Fibroblast of lung (primary cell): ENCODE data around the gene SPTBN1. TPM values are rescaled to one million over a fixed set of nuclear protein-coding genes. Genes with fewer than 3 reads are reported as not detected.

Experiments used
- DNase-seq, 2 donors: peaks; one replicate each; pipeline versions ENCODE4 v3.0.0 to v3.0.0-alpha.2; 2010; ENCODE audit warnings: low read depth in 2 of 2
- H2AFZ ChIP-seq: 2 replicates; pipeline ENCODE4 v1.5.1; 2012; ENCODE audit warnings: low read length, control low read depth, inconsistent platforms
- H3K27ac ChIP-seq: 2 replicates; pipeline ENCODE4 v1.5.1; 2011; ENCODE audit warnings: low read length, control low read depth; ENCODE audit not compliant: insufficient read depth
- H3K27me3 ChIP-seq: 2 replicates; pipeline ENCODE4 v1.5.1; 2011; ENCODE audit warnings: mild to moderate bottlenecking, low read length; ENCODE audit not compliant: control insufficient read depth, insufficient read depth
- H3K36me3 ChIP-seq: 2 replicates; pipeline ENCODE4 v1.5.1; 2011; ENCODE audit warnings: low read length; ENCODE audit not compliant: control insufficient read depth, insufficient read depth
- H3K4me1 ChIP-seq: 2 replicates; pipeline ENCODE4 v1.5.1; 2011; ENCODE audit warnings: low read length; ENCODE audit not compliant: control insufficient read depth, insufficient read depth; ENCODE audit errors: extremely low read depth
- H3K4me2 ChIP-seq: 2 replicates; pipeline ENCODE4 v1.5.1; 2011; ENCODE audit warnings: low read length, control low read depth; ENCODE audit not compliant: insufficient read depth; ENCODE audit errors: extremely low read depth
- H3K4me3 ChIP-seq, 4 experiments: fragments of 200-600 bp in 1 of 4; sonication (generic) in 1 of 4; replicated peaks in 1 of 4; 2 replicates each; pipeline ENCODE4 v1.5.1; 2011 to 2016; ENCODE audit warnings: low read length in 4 of 4, low read depth in 3 of 4, mild to moderate bottlenecking in 3 of 4, control low read depth in 2 of 4, inconsistent platforms in 1 of 4, mixed read lengths in 1 of 4; ENCODE audit not compliant: insufficient read depth in 1 of 4; ENCODE audit errors: control extremely low read depth in 1 of 4
- H3K79me2 ChIP-seq: 2 replicates; pipeline ENCODE4 v1.5.1; 2012; ENCODE audit warnings: mild to moderate bottlenecking, low read length, inconsistent platforms; ENCODE audit not compliant: control insufficient read depth, insufficient read depth
- H3K9ac ChIP-seq: 2 replicates; pipeline ENCODE4 v1.5.1; 2011; ENCODE audit warnings: mild to moderate bottlenecking, low read length, control low read depth; ENCODE audit not compliant: insufficient read depth
- H3K9me3 ChIP-seq: 2 replicates; pipeline ENCODE4 v1.5.1; 2012; ENCODE audit warnings: low read depth, low read length; ENCODE audit not compliant: control insufficient read depth, insufficient read depth
- H4K20me1 ChIP-seq: 2 replicates; pipeline ENCODE4 v1.5.1; 2011; ENCODE audit warnings: low read length; ENCODE audit not compliant: control insufficient read depth, insufficient read depth; ENCODE audit errors: extremely low read depth
- EZH2 ChIP-seq: IDR thresholded peaks from 2 replicates; pipeline ENCODE4 v1.5.1; 2012; ENCODE audit warnings: low read length, control low read depth, mild to moderate bottlenecking; ENCODE audit errors: missing control alignments
- polyA plus RNA-seq, 2 donors: library from polyadenylated mRNA; depleted of rRNA in 1 of 2; stranded (reverse) in 1 of 2; unstranded in 1 of 2; fragments of >200 nt; gene quantifications; 2 replicates each; pipeline ENCODE4 v1.2.1, GENCODE V29; 2011 to 2012; ENCODE audit warnings: missing spikeins in 1 of 2
- total RNA-seq: library from RNA; depleted of rRNA; stranded (reverse); fragments of >200 nt; gene quantifications from 2 replicates; pipeline ENCODE4 v1.2.1, GENCODE V29; 2014
- TF ChIP-seq, protein P1 (sequence below), 2 donors: IDR thresholded peaks in 1 of 2; conservative IDR thresholded peaks in 1 of 2; 1 replicate in 1 of 2; 2 replicates in 1 of 2; pipeline ENCODE4 v1.5.1; 2011 to 2012; ENCODE audit warnings: low read length in 2 of 2, control low read depth in 1 of 2, inconsistent platforms in 1 of 2, low read depth in 1 of 2, mild to moderate bottlenecking in 1 of 2

Gene SPTBN1
- total and polyA plus RNA-seq, 2 donors (not counting 1 experiment from before 2014, with no cell fraction given) = 123 to 325 TPM

DNA sequence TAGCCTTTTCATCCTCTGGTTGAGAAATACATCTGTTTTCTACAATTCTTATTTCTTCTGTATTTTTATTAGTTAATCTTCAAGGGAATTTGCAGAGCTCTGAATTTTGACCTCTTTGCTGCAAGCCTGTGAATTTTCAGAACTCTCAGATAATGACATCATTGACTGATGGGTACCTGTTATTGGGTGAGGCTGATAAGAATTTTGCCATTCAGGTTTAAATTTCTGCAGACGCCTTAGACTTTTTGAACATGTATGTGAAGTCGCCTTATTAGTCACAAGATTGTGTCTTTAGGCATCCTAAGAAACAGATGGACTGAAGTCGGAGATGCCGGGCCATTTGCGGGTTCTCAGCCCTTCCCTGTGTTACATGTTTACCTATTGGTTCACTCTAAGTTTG lies 82.4 kb downstream of the SPTBN1 start:
- no peak overlapping the region for H2AFZ ChIP-seq
- H3K79me2 ChIP-seq = peaks cover 67% of the 10 kb centered on the region
- peaks cover 8% of the 10 kb centered on the region for H3K36me3 ChIP-seq
- no peak overlapping the region for H3K4me3 ChIP-seq
- H3K27me3 ChIP-seq = no peaks in the 10 kb centered on the region
- no peak for TF ChIP-seq EZH2
- TF ChIP-seq, protein P1, sequence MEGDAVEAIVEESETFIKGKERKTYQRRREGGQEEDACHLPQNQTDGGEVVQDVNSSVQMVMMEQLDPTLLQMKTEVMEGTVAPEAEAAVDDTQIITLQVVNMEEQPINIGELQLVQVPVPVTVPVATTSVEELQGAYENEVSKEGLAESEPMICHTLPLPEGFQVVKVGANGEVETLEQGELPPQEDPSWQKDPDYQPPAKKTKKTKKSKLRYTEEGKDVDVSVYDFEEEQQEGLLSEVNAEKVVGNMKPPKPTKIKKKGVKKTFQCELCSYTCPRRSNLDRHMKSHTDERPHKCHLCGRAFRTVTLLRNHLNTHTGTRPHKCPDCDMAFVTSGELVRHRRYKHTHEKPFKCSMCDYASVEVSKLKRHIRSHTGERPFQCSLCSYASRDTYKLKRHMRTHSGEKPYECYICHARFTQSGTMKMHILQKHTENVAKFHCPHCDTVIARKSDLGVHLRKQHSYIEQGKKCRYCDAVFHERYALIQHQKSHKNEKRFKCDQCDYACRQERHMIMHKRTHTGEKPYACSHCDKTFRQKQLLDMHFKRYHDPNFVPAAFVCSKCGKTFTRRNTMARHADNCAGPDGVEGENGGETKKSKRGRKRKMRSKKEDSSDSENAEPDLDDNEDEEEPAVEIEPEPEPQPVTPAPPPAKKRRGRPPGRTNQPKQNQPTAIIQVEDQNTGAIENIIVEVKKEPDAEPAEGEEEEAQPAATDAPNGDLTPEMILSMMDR (conservative IDR thresholded peaks at IDR 0.05 in 1 of 2, IDR thresholded peaks at IDR 0.05 in 1 of 2; ENCODE audit: low read depth in 1 of 2, low read length in 2 of 2) = no peak
- no peaks in the 10 kb centered on the region for H3K9me3 ChIP-seq
- H3K27ac ChIP-seq = no peak overlapping the region
- H3K4me2 ChIP-seq = no peak overlapping the region
- H3K4me1 ChIP-seq = no peaks in the 10 kb centered on the region
- H3K9ac ChIP-seq = no peak overlapping the region
- no peaks in the 10 kb centered on the region for H4K20me1 ChIP-seq
- no peak for DNase-seq

DNA sequence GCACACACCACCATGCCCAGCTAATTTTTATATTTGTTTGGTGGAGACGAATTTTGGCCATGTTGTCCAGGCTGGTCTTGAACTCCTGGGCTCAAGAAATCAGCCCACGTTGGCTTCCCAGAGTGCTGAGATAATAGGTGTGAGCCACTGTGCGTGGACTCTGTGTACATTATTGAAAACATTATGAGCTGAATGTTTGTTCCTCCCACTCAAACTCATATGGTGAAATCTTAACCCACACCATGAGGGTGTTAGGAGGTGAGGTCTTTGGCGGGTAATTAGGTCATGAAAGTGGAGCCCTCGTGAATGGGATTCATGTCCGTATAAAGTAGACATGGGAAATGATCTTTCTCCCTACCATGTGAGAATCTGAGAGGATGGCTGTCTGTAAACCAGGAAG lies 83.6 kb downstream of the SPTBN1 start:
- Histone ChIP-seq H3K4me1 (no peaks in the 10 kb centered on the region), H3K27ac (no peak overlapping the region), H3K36me3 (peaks cover 6% of the 10 kb centered on the region), H4K20me1 (no peaks in the 10 kb centered on the region), H2AFZ (no peak overlapping the region), H3K9ac (no peak overlapping the region), H3K79me2 (peaks cover 66% of the 10 kb centered on the region), H3K4me3 (no peak overlapping the region), H3K4me2 (no peak overlapping the region), H3K27me3 (no peaks in the 10 kb centered on the region), H3K9me3 (no peaks in the 10 kb centered on the region)
- TF ChIP-seq EZH2 = no peak
- TF ChIP-seq, protein P1 (conservative IDR thresholded peaks at IDR 0.05 in 1 of 2, IDR thresholded peaks at IDR 0.05 in 1 of 2; ENCODE audit: low read depth in 1 of 2, low read length in 2 of 2) = no peak
- no peak for DNase-seq

DNA sequence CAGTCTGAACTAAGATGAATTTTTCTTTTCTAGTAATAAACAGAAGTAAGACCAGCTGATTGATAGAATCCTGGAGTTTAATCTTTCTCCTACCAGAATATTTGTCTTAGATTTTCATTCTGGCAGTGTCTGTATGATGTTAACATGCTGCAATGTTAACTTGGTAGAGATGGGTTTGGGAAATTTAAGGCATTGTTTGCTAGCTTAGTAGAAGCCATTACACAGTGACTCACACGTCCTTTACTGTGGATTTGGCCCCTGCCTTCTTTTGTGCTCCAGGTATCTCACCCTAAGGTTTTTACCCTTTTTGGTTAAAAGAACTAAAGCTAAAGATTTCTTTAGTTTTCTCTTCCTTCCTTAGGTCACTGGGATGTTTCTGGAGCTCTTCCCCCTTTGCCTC lies 84.1 kb downstream of the SPTBN1 start:
- Histone ChIP-seq H3K9ac (no peak overlapping the region), H3K27ac (no peak overlapping the region), H3K4me1 (no peaks in the 10 kb centered on the region), H2AFZ (no peak overlapping the region), H3K27me3 (no peaks in the 10 kb centered on the region), H3K4me2 (no peak overlapping the region), H4K20me1 (no peaks in the 10 kb centered on the region), H3K4me3 (no peak overlapping the region), H3K79me2 (peaks cover 61% of the 10 kb centered on the region), H3K9me3 (no peaks in the 10 kb centered on the region), H3K36me3 (peaks cover 5% of the 10 kb centered on the region)
- no peak for TF ChIP-seq EZH2
- TF ChIP-seq, protein P1 (conservative IDR thresholded peaks at IDR 0.05 in 1 of 2, IDR thresholded peaks at IDR 0.05 in 1 of 2; ENCODE audit: low read depth in 1 of 2, low read length in 2 of 2) = no peak
- no peak for DNase-seq
